ENCODE data around the gene KIR3DL3.
"Not testable (repeated sequence)": the region's sequence is repeated elsewhere in the genome, so short reads cannot be mapped to it uniquely, and the experiment has no call there.

Gene KIR3DL3

DNA sequence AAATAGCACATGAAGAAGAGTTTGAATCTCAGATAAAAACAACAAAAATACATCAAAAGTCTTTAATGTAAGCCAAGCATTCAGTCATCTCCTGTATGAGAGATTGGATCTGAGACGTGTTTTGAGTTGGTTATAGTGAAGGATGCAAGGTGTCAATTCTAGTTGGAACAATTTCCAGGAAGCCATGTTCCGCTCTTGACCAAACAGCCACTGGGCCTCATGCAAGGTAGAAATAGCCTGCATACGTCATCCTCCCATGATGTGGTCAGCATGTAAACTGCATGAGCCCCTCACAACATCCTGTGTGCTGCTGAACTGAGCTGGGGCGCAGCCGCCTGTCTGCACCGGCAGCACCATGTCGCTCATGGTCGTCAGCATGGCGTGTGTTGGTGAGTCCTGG, at the start of gene KIR3DL3:
KIR3DL3 (plus strand) TSS at position 301 of the 400 bp plus-strand sequence; CDS start at position 356, 55 bp downstream.
- no peaks in the 10 kb centered on the region for H3K36me3 ChIP-seq (replicated peaks)
- H3K27ac ChIP-seq = no peak within 1 kb of the TSS
- no peak within 1 kb of the TSS for H3K4me3 ChIP-seq (ENCODE audit: low read depth, low read length)
- TF ChIP-seq CTCF (IDR thresholded peaks at IDR 0.05; ENCODE audit: low read depth, low read length, missing control alignments) = no peak
- in situ Hi-C loops (cut with HindIII; ENCODE audit: low pct_ligation_motif_present, low sequenced_read_pairs) = no loop called here
- no peak for DNase-seq
- H3K27me3 ChIP-seq (replicated peaks) = no peaks in the 10 kb centered on the region

- H3K27me3 ChIP-seq (replicated peaks); H3K4me3 ChIP-seq (ENCODE audit: low read depth, low read length); in situ Hi-C loops (cut with HindIII; ENCODE audit: low pct_ligation_motif_present, low sequenced_read_pairs); H3K36me3 ChIP-seq (replicated peaks); H3K27ac ChIP-seq: not testable (repeated sequence)
- peak; percentile 60 for TF ChIP-seq CTCF (IDR thresholded peaks at IDR 0.05; ENCODE audit: low read depth, low read length, missing control alignments)
- DNase-seq = peak; percentile 18
These were observed 47.9 kb upstream of the KIR3DL3 start for GRCh38 chr19:54676210-54676834.

GRCh38 chr19:54677217-54677616, 47.0 kb upstream of the KIR3DL3 start:
- in situ Hi-C loops (cut with HindIII; ENCODE audit: low pct_ligation_motif_present, low sequenced_read_pairs) = no loop called here
- Histone ChIP-seq H3K4me3 (ENCODE audit: low read depth, low read length) (no peak overlapping the region), H3K36me3 (replicated peaks) (no peaks in the 10 kb centered on the region), H3K27me3 (replicated peaks) (no peaks in the 10 kb centered on the region), H3K27ac (no peak overlapping the region)
- DNase-seq = no peak
- TF ChIP-seq CTCF (IDR thresholded peaks at IDR 0.05; ENCODE audit: low read depth, low read length, missing control alignments) = no peak

- H3K27me3 ChIP-seq (replicated peaks); in situ Hi-C loops (cut with HindIII; ENCODE audit: low pct_ligation_motif_present, low sequenced_read_pairs); DNase-seq: not testable (repeated sequence)
These were observed 42.6 kb upstream of the KIR3DL3 start for GRCh38 chr19:54681596-54681995.

DNA sequence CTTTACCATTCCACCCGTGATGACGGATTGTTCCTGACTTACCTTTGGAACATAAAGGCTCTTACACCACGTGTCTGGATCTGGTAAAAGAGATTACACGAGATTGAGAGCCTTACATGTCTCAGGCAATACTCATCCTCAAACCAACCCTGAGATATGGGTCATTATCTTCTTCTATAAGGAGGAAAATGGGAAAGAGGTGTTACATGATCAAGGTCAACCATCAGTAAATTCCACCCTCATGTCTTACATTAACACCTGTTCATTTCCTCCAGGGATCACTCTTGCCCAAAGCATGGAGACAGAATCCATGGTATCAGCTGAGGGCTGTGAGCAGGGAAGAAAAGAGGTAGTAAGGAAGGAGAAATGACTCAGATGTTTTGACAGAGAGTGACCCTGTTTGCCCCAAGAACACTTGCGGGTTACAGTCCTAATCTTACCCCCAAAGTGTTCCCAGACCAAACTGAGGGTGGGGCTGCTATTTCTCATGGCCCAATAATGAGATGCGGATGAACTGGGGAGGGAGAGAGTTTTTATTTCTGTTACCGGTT, 41.9 kb upstream of the KIR3DL3 start:
- no peaks in the 10 kb centered on the region for H3K27me3 ChIP-seq (replicated peaks)
- H3K36me3 ChIP-seq (replicated peaks) = no peaks in the 10 kb centered on the region
- no peak overlapping the region for H3K4me3 ChIP-seq (ENCODE audit: low read depth, low read length)
- TF ChIP-seq CTCF (IDR thresholded peaks at IDR 0.05; ENCODE audit: low read depth, low read length, missing control alignments) = no peak
- no peak for DNase-seq
- no peak overlapping the region for H3K27ac ChIP-seq
- in situ Hi-C loops (cut with HindIII; ENCODE audit: low pct_ligation_motif_present, low sequenced_read_pairs) = no loop called here

More at GRCh38 chr19:54681596-54681995, 42.6 kb upstream of the KIR3DL3 start:
- not testable (repeated sequence) for H3K4me3 ChIP-seq (ENCODE audit: low read depth, low read length); H3K36me3 ChIP-seq (replicated peaks); H3K27ac ChIP-seq

- Histone ChIP-seq H3K27ac (no peak overlapping the region), H3K36me3 (replicated peaks) (no peaks in the 10 kb centered on the region), H3K4me3 (ENCODE audit: low read depth, low read length) (no peak overlapping the region), H3K27me3 (replicated peaks) (no peaks in the 10 kb centered on the region)
- DNase-seq = peak; percentile 2
- no peak for TF ChIP-seq CTCF (IDR thresholded peaks at IDR 0.05; ENCODE audit: low read depth, low read length, missing control alignments)
- in situ Hi-C loops (cut with HindIII; ENCODE audit: low pct_ligation_motif_present, low sequenced_read_pairs) = no loop called here
These were observed 39.7 kb upstream of the KIR3DL3 start for GRCh38 chr19:54684527-54684926.

Data from brain microvascular endothelial cell (primary cell).